A673 (cell line): ENCODE data around the gene TXNRD1. TPM values are rescaled to one million over a fixed set of nuclear protein-coding genes. Genes with fewer than 3 reads are reported as not detected.

Source experiments
- BruUV-seq: library from RNA; stranded (reverse); fragments of 400-500 nt; replicated peaks from 2 replicates; lab custom pipeline; 2021; lab: Mats Ljungman, UMichigan
- CTCF ChIA-PET: fragments of 300-600 bp; sonication (Branson Sonifier 250); formaldehyde crosslinking; loops from one replicate; lab custom pipeline; 2022; ENCODE audit warnings: antibody characterized with exemption; lab: Charles Lee
- POLR2A ChIA-PET: fragments of 300-600 bp; sonication (Branson Sonifier 250); formaldehyde crosslinking; loops from one replicate; lab custom pipeline; 2022; ENCODE audit warnings: antibody characterized with exemption; ENCODE audit not compliant: low non-redundant PET; lab: Charles Lee
- DNase-seq: peaks from one replicate; pipeline ENCODE4 v3.0.0-alpha.2; 2015; ENCODE audit warnings: low spot score
- H3K27ac ChIP-seq: fragments of 200-600 bp; sonication (generic); 2 replicates; pipeline ENCODE4 v1.5.1; 2016; ENCODE audit warnings: mixed run types, low read depth, mild to moderate bottlenecking, mixed read lengths, antibody characterized with exemption, low read length; ENCODE audit not compliant: poor library complexity, severe bottlenecking
- H3K27me3 ChIP-seq: fragments of 200-600 bp; sonication (generic); replicated peaks from 2 replicates; pipeline ENCODE4 v1.6.1; 2017; ENCODE audit warnings: mixed run types, low read depth, mild to moderate bottlenecking, mixed read lengths, antibody characterized with exemption, low read length; ENCODE audit not compliant: insufficient read depth, poor library complexity
- H3K36me3 ChIP-seq: fragments of 200-600 bp; sonication (generic); 2 replicates; pipeline ENCODE4 v1.6.1; 2016; ENCODE audit warnings: mixed run types, mild to moderate bottlenecking, mixed read lengths, antibody characterized with exemption, low read length; ENCODE audit not compliant: insufficient read depth, poor library complexity, severe bottlenecking
- H3K4me1 ChIP-seq: fragments of 200-600 bp; sonication (generic); 2 replicates; pipeline ENCODE4 v1.6.1; 2017; ENCODE audit warnings: mixed run types, mild to moderate bottlenecking, mixed read lengths, antibody characterized with exemption, low read length; ENCODE audit not compliant: insufficient read depth, poor library complexity, severe bottlenecking
- H3K4me3 ChIP-seq: fragments of 200-600 bp; sonication (generic); 2 replicates; pipeline ENCODE4 v1.5.1; 2016; ENCODE audit warnings: low read depth, mixed run types, mild to moderate bottlenecking, mixed read lengths, low read length; ENCODE audit not compliant: poor library complexity, severe bottlenecking
- H3K9me3 ChIP-seq: fragments of 200-600 bp; sonication (generic); 2 replicates; pipeline ENCODE4 v1.6.1; 2016; ENCODE audit warnings: mixed run types, low read depth, mild to moderate bottlenecking, mixed read lengths, antibody characterized with exemption, low read length; ENCODE audit not compliant: poor library complexity, severe bottlenecking
- EZH2 ChIP-seq: fragments of 200-600 bp; sonication (generic); IDR thresholded peaks from 2 replicates; pipeline ENCODE4 v1.6.1; 2017; ENCODE audit warnings: borderline replicate concordance, low read depth, mild to moderate bottlenecking, mixed read lengths, antibody characterized with exemption, low read length; ENCODE audit not compliant: poor library complexity, severe bottlenecking
- intact Hi-C: fragments of 100-400 bp; cut with micrococcal nuclease; formaldehyde crosslinking; loops from one replicate; pipeline ENCODE4 v1.10.0; 2022; ENCODE audit not compliant: unreplicated experiment
- total RNA-seq: library from RNA; stranded (reverse); gene quantifications from 2 replicates; pipeline ENCODE4 v1.2.3, GENCODE V29; 2021
- TF ChIP-seq, protein P1 (sequence below): fragments of 300-800, 200-600 bp; sonication (generic); conservative IDR thresholded peaks from 2 replicates; pipeline ENCODE4 v1.5.1; 2017; ENCODE audit warnings: low read depth, mild to moderate bottlenecking, antibody characterized with exemption, low read length, moderate library complexity, mixed read lengths

The TXNRD1 gene
- total RNA-seq, 1 experiment from 2014 or later: 226 TPM

DNA sequence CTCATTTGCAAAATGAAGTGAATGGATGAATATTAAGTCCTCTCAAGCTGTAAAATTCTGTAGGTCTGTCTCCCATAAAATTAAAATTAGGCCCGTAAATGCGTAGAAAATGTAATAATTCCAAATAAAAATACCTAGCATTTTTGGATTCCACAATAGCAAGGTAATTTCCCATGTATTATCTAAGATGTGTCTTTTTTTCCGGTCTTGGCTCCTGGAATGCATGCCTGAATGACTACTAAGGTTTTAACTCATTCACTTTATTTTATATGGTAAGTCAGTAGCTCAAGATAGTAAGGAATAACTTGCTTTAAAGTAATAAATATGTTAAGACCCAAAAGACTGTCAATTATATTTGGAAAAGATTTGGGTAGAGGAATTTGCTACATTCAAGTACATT is 11.1 kb downstream of the TXNRD1 start:
- Histone ChIP-seq H3K27me3 (no peaks in the 10 kb centered on the region), H3K36me3 (no peaks in the 10 kb centered on the region), H3K4me1 (peaks cover 12% of the 10 kb centered on the region), H3K4me3 (no peak overlapping the region), H3K9me3 (no peaks in the 10 kb centered on the region), H3K27ac (no peak overlapping the region)
- BruUV-seq: no TSS peak
- TF ChIP-seq, protein P1, sequence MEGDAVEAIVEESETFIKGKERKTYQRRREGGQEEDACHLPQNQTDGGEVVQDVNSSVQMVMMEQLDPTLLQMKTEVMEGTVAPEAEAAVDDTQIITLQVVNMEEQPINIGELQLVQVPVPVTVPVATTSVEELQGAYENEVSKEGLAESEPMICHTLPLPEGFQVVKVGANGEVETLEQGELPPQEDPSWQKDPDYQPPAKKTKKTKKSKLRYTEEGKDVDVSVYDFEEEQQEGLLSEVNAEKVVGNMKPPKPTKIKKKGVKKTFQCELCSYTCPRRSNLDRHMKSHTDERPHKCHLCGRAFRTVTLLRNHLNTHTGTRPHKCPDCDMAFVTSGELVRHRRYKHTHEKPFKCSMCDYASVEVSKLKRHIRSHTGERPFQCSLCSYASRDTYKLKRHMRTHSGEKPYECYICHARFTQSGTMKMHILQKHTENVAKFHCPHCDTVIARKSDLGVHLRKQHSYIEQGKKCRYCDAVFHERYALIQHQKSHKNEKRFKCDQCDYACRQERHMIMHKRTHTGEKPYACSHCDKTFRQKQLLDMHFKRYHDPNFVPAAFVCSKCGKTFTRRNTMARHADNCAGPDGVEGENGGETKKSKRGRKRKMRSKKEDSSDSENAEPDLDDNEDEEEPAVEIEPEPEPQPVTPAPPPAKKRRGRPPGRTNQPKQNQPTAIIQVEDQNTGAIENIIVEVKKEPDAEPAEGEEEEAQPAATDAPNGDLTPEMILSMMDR: no peak
- CTCF ChIA-PET: no interaction called here
- no peak for DNase-seq
- intact Hi-C loops: no loop called here
- POLR2A ChIA-PET: no interaction called here

DNA sequence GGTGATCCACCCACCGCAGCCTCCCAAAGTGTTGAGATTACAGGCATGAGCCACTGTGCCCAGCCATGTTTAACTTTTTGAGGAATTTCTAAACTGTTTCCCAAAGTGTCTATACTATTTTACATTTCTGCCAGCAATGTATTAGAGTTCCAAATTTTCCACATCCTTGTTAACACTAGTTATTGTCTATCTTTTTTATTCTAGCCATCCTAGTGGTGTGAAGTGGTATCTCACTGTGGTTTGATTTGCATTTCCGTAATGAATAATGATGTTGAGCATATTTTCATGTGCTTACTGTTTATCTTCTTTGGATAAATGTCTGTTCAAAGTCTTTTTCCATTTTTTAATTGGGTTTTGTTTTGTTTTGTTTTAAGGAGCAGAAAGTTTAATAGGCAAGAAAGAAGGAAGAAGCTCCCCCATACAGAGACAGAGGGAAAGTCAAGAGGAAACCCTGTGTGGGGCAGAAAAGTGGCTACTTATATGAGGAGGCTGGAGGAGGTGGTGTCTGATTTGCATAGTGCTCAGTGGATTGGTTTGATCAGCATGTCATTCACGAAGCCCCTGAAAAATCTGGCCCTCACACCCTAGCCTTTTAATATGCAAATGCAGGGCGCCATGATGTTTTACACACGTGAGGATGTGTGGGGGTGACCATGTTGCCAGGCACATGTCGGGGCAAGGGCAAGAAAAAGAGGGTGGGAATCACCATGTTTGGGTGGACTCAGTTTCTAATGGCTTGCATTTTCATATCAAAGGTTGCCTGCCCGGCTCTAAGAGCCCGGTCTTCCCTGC is 14.9 kb downstream of the TXNRD1 start:
- peaks cover 18% of the 10 kb centered on the region for H3K9me3 ChIP-seq
- ChIA-PET CTCF (no interaction called here), POLR2A (no interaction called here)
- no TSS peak for BruUV-seq
- no peaks in the 10 kb centered on the region for H3K36me3 ChIP-seq
- H3K27me3 ChIP-seq: no peaks in the 10 kb centered on the region
- TF ChIP-seq, protein P1: 0 out of 2 replicates have a peak, but pooled peaks have one; percentile 12
- TF ChIP-seq EZH2: no peak
- H3K27ac ChIP-seq: no peak overlapping the region
- no peak for DNase-seq
- H3K4me3 ChIP-seq: no peak overlapping the region
- no peaks in the 10 kb centered on the region for H3K4me1 ChIP-seq
- intact Hi-C loops: no loop called here

DNA sequence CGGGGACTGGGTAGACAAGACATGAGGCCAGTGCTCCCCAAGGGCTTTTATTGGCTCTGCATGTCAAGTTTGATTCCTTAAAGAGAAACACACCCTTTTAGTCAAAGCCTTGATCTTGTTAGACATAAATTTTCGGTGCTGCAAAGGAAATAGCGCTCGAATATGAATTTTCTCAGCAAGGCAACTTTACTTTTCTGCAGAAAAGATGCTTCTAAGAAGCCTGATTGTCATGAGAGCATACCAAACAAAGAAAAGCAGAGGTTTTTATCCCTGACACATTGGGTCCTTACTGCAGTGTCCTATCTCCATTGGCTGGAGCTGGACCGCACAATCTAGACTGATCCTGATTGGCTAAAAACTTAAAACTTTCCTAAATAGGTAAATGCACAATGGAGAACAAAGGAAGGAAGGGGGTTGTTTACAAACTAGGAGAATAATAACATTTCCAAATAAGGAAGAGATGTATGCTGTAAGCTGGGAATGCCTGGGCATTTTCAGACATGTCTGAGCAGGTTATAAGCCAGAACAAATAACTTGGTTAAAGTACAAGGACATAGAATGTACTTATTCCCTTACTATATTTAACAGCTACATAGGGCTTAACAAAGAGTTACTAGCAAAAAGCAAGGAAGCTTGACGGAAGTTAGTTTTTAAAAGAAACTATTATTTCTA is 17.2 kb downstream of the TXNRD1 start:
- ChIA-PET POLR2A (no interaction called here), CTCF (no interaction called here)
- Histone ChIP-seq H3K4me3 (no peak overlapping the region), H3K9me3 (peaks cover 18% of the 10 kb centered on the region), H3K36me3 (no peaks in the 10 kb centered on the region), H3K27me3 (no peaks in the 10 kb centered on the region), H3K27ac (no peak overlapping the region), H3K4me1 (no peaks in the 10 kb centered on the region)
- TF ChIP-seq, protein P1: no peak
- TF ChIP-seq EZH2: no peak
- no TSS peak for BruUV-seq
- intact Hi-C loops: no loop called here
- DNase-seq: no peak
